Gastroesophageal sphincter (tissue), 4 donors: ENCODE measurements around the gene GPR22. TPM values are rescaled to one million over a fixed set of nuclear protein-coding genes. Genes with fewer than 3 reads are reported as not detected.

ENCODE experiments used
- ATAC-seq: fragments of 150-250 bp; one replicate; pipeline ENCODE4 v1.9.1; 2016; ENCODE audit warnings: mild to moderate bottlenecking, moderate library complexity
- H3K27ac ChIP-seq, 4 donors: fragments of 200-600 bp; sonication (generic) in 3 of 4; 1 replicate in 3 of 4; 2 replicates in 1 of 4; pipeline ENCODE4 v1.5.1; 2016 to 2019
- H3K27me3 ChIP-seq: fragments of 200-600 bp; sonication (generic); one replicate; pipeline ENCODE4 v1.5.1; 2019
- H3K36me3 ChIP-seq, 2 donors: fragments of 200-600 bp; sonication (generic); one replicate each; pipeline ENCODE4 v1.5.1; 2019; ENCODE audit warnings: control low read depth in 1 of 2
- H3K4me1 ChIP-seq, 3 donors: fragments of 200-600 bp; sonication (generic); 1 replicate in 2 of 3; 2 replicates in 1 of 3; pipeline ENCODE4 v1.5.1; 2016 to 2019; ENCODE audit warnings: control low read depth in 2 of 3
- H3K4me3 ChIP-seq, 2 donors: fragments of 200-600 bp; sonication (generic); one replicate each; pipeline ENCODE4 v1.5.1; 2019; ENCODE audit warnings: mild to moderate bottlenecking in 1 of 2, moderate library complexity in 1 of 2
- H3K9me3 ChIP-seq, 3 donors: fragments of 200-600 bp; sonication (generic); one replicate each; pipeline ENCODE4 v1.5.1; 2017 to 2019; ENCODE audit warnings: control low read depth in 2 of 3
- EP300 ChIP-seq: sonication (generic); formaldehyde crosslinking; IDR thresholded peaks from one replicate; pipeline ENCODE4 v1.6.1; 2017; ENCODE audit warnings: antibody characterized with exemption, mild to moderate bottlenecking
- POLR2A ChIP-seq, 2 donors: fragments of 450-650 bp; IDR thresholded peaks; one replicate each; pipeline ENCODE4 v1.6.1; 2017; ENCODE audit warnings: antibody characterized with exemption in 2 of 2, mild to moderate bottlenecking in 2 of 2, moderate library complexity in 1 of 2
- POLR2AphosphoS5 ChIP-seq: sonication (generic); formaldehyde crosslinking; IDR thresholded peaks from one replicate; pipeline ENCODE4 v1.6.1; 2017; ENCODE audit warnings: antibody characterized with exemption
- WGBS, 2 donors: methylation state at CpG; one replicate each; pipeline ENCODE4 v1.1.5; 2018; ENCODE audit warnings: low coverage in 1 of 2; 5-methylcytosine and 5-hydroxymethylcytosine counted together
- total RNA-seq, 4 donors: library from RNA; depleted of rRNA; stranded (reverse); fragments of >200 nt; gene quantifications; one replicate each; pipeline ENCODE4 v1.1.0, GENCODE V29; 2016
- TF ChIP-seq, protein P1 (sequence below), 4 experiments: fragments of 200-600 bp in 2 of 4; fragments of 450-650 bp in 2 of 4; sonication (generic) in 1 of 4; IDR thresholded peaks; one replicate each; pipeline ENCODE4 v1.5.1; 2017 to 2019; ENCODE audit warnings: antibody characterized with exemption in 4 of 4, mild to moderate bottlenecking in 2 of 4, moderate library complexity in 2 of 4

GPR22 gene
- total RNA-seq, 4 donors from 2014 or later: not detected

DNA sequence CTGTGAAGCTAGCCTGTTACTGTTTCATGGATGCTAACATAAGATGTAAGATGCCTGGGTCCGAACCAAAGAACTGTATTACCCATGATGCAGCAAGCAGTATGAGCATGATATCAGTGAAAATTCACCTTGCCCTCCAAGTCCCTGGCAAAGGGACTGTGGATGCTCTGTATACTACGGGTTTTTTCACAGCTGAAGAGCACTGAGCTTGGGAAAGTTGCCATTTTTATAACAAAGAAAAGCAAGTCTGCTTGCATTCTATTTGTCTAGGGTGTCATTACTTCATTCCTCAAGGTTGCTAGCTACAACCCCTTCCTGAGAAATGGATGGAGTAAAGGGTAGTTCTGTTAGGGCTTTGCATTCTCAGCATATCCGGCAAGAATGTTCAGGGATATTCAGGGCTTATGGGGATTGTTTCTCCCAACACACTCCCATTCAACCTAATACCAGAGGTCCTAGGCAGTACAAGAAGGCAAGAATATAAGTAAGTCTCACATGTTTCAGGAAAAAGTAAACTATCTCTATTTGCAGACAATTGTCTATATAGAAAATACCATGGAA lies 5.1 kb upstream of the GPR22 start:
- no peaks in the 10 kb centered on the region for H3K36me3 ChIP-seq
- no peak overlapping the region for H3K4me3 ChIP-seq
- TF ChIP-seq, protein P1, sequence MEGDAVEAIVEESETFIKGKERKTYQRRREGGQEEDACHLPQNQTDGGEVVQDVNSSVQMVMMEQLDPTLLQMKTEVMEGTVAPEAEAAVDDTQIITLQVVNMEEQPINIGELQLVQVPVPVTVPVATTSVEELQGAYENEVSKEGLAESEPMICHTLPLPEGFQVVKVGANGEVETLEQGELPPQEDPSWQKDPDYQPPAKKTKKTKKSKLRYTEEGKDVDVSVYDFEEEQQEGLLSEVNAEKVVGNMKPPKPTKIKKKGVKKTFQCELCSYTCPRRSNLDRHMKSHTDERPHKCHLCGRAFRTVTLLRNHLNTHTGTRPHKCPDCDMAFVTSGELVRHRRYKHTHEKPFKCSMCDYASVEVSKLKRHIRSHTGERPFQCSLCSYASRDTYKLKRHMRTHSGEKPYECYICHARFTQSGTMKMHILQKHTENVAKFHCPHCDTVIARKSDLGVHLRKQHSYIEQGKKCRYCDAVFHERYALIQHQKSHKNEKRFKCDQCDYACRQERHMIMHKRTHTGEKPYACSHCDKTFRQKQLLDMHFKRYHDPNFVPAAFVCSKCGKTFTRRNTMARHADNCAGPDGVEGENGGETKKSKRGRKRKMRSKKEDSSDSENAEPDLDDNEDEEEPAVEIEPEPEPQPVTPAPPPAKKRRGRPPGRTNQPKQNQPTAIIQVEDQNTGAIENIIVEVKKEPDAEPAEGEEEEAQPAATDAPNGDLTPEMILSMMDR (IDR thresholded peaks at IDR 0.05): no peak
- H3K27me3 ChIP-seq: no peaks in the 10 kb centered on the region
- no peak for ATAC-seq
- no peaks in the 10 kb centered on the region for H3K9me3 ChIP-seq
- peaks cover 0 to 7% (median 0%) of the 10 kb centered on the region in 3 donors for H3K4me1 ChIP-seq
- no peak overlapping the region for H3K27ac ChIP-seq
- 70 to 87% methylated on average over 2 to 3 of the region's 3 CpGs for WGBS, 2 donors

DNA sequence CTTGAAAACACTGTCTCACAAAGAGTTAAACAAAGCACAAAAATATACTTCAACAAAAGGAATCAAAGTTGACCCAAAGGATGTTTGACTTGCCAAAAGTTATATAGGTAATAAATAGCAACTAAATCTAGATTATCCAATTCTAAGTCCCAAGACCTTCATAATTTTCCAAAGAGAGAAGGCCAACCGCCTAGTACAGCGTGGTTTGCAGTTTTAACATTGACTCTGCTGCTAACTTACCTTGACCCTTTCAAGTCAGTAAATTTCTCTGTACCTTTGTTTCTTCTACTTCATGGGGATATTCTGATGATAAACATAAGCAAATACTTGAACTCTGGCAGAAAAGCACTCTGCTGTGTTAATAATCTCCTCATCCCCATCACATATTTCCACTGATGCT lies 1.9 kb upstream of the GPR22 start:
- no peak overlapping the region for H3K4me3 ChIP-seq
- no peak for ATAC-seq
- peaks cover 0 to 17% (median 0%) of the 10 kb centered on the region in 3 donors for H3K4me1 ChIP-seq
- H3K36me3 ChIP-seq: no peaks in the 10 kb centered on the region
- 91 to 100% methylated on average over 2 of the region's 2 CpGs for WGBS, 2 donors
- TF ChIP-seq, protein P1 (IDR thresholded peaks at IDR 0.05): no peak
- no peak for TF ChIP-seq POLR2AphosphoS5
- TF ChIP-seq POLR2A (IDR thresholded peaks at IDR 0.05): no peak
- no peak for TF ChIP-seq EP300
- no peaks in the 10 kb centered on the region for H3K27me3 ChIP-seq
- H3K27ac ChIP-seq: no peak overlapping the region
- H3K9me3 ChIP-seq: no peaks in the 10 kb centered on the region

DNA sequence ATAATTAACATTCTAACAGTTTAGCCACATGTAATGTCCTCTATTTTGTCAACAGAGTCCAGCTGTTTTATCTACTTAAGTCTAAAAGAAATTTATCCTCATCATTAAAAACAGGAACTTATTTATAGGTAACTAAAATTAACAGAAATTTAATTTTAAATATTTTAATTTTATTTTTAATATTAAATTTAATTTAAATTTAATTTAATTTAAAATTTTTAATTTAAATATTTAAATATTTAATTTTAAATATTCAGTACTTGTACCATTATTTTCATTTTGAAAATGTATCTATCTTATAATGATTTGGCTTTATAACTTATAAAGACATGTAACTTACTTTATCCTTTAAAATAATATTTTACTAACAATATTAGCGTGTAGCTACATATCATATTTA lies 1.0 kb upstream of the GPR22 start:
- no peak overlapping the region for H3K4me3 ChIP-seq
- TF ChIP-seq POLR2A (IDR thresholded peaks at IDR 0.05): no peak
- no peak for TF ChIP-seq POLR2AphosphoS5
- TF ChIP-seq EP300: no peak
- TF ChIP-seq, protein P1 (IDR thresholded peaks at IDR 0.05): no peak
- no peaks in the 10 kb centered on the region for H3K36me3 ChIP-seq
- H3K4me1 ChIP-seq: peaks cover 0 to 11% (median 0%) of the 10 kb centered on the region in 3 donors
- ATAC-seq: no peak
- WGBS, 2 donors: 90 to 100% methylated on average over 1 of the region's 1 CpG
- no peaks in the 10 kb centered on the region for H3K9me3 ChIP-seq
- H3K27ac ChIP-seq: no peak overlapping the region
- no peaks in the 10 kb centered on the region for H3K27me3 ChIP-seq

DNA sequence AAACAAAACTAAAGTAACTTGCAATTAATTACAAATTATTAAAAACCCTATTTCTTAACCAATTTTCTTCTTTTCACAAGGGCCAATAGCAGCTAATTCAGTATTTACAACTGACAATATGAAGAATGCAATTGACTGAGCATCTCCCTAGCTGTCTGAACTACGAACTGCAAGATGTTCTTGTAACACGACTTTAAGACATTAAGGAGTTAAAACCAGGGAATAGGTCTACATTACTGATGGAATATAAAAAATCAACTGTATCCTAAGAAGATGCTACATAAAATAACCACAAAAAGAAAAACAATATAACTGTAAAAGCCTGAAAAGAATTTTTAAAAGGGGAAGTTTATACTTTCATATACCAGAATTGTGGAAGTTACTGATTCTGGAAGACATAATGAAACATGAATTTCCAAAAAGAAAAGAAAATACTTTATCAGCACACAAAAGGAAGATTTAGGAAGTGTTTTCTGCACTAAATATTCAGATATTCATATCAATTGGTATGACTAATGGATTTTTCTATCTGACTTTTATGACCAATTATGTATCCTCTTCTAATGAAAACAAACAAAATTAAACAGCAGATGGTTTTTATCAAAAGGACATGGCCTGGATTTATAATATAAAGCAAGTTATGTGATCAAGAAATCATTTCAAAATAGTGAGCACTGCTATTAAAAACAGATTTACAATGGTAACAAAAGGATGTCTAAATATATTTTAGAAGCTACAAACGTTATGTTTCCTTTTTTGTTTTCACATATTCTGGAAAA lies 1.6 kb downstream of the GPR22 start:
- no peaks in the 10 kb centered on the region for H3K27me3 ChIP-seq
- TF ChIP-seq EP300 (no peak), POLR2A (IDR thresholded peaks at IDR 0.05) (no peak), POLR2AphosphoS5 (no peak)
- TF ChIP-seq, protein P1 (IDR thresholded peaks at IDR 0.05): no peak
- H3K9me3 ChIP-seq: no peaks in the 10 kb centered on the region
- H3K4me3 ChIP-seq: no peak overlapping the region
- H3K36me3 ChIP-seq: no peaks in the 10 kb centered on the region
- WGBS, 2 donors: 64 to 68% methylated on average over 3 of the region's 3 CpGs
- peaks cover 0 to 14% (median 0%) of the 10 kb centered on the region in 3 donors for H3K4me1 ChIP-seq
- no peak for ATAC-seq
- H3K27ac ChIP-seq: no peak overlapping the region

DNA sequence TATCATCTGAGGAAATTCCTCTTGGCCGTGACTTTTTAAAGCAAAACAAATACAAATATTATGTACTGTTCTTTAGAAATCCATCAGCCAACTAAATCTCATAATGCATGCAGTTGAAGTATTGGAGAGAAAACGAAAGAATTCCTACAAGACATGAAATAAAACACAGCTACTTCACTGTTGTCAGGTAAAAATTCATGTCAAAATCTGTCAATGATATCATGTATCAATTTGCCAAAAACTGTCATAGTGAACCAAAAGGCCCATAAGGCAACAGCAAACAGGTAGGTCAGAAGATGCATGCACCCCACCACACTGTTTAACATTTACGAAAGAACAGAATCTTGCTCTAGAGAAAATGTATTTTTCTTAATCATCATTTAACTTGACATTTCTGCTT lies 2.3 kb downstream of the GPR22 start:
- TF ChIP-seq, protein P1 (IDR thresholded peaks at IDR 0.05): no peak
- TF ChIP-seq POLR2AphosphoS5 (no peak), EP300 (no peak), POLR2A (IDR thresholded peaks at IDR 0.05) (no peak)
- H3K9me3 ChIP-seq: no peaks in the 10 kb centered on the region
- no peaks in the 10 kb centered on the region for H3K36me3 ChIP-seq
- H3K4me3 ChIP-seq: no peak overlapping the region
- WGBS, 2 donors: 64 to 69% methylated on average over 3 of the region's 3 CpGs
- H3K4me1 ChIP-seq: peaks cover 0 to 20% (median 0%) of the 10 kb centered on the region in 3 donors
- H3K27me3 ChIP-seq: no peaks in the 10 kb centered on the region
- no peak overlapping the region for H3K27ac ChIP-seq
- no peak for ATAC-seq
